GM12878 (cell line): Measurements from ENCODE around the gene CHAF1A. TPM values are rescaled to one million over a fixed set of nuclear protein-coding genes. Genes with fewer than 3 reads are reported as not detected.
A peak's percentile ranks its signal among the peaks of the same experiment; 100 is the strongest.

Experiments used
- ATAC-seq: fragments of 200-7000 bp; cut with Tn5 transposase; 3 replicates; pipeline ENCODE4 v1.9.1; 2020; ENCODE audit warnings: mild to moderate bottlenecking, moderate library complexity
- BruUV-seq: library from RNA; stranded (reverse); fragments of 400-500 nt; replicated peaks from 2 replicates; lab custom pipeline; 2021; lab: Mats Ljungman, UMichigan
- CTCF ChIA-PET: fragments of 300-600 bp; sonication (Branson Sonifier 250); formaldehyde crosslinking; extraction: SDS; loops from one replicate; lab custom pipeline; 2021; ENCODE audit warnings: inconsistent platforms; lab: Yijun Ruan, JAX
- POLR2A ChIA-PET: fragments of 350-600 bp; formaldehyde crosslinking; extraction: SDS; loops from one replicate; lab custom pipeline; 2021; ENCODE audit warnings: inconsistent platforms; lab: Charles Lee
- RAD21 ChIA-PET: fragments of 300-600 bp; sonication (Branson Sonifier 250); formaldehyde crosslinking; loops from one replicate; lab custom pipeline; 2023; ENCODE audit warnings: antibody characterized with exemption; ENCODE audit not compliant: unreplicated experiment; lab: Charles Lee
- SMC1A ChIA-PET: fragments of 300-600 bp; sonication (Branson Sonifier 250); formaldehyde crosslinking; loops from one replicate; lab custom pipeline; 2023; ENCODE audit not compliant: unreplicated experiment, uncharacterized antibody; lab: Charles Lee
- DNase-seq: peaks from one replicate; pipeline ENCODE4 v3.0.0-alpha.2; 2011; ENCODE audit warnings: low read depth, low spot score
- FAIRE-seq: peaks from 3 replicates; lab custom pipeline; 2011; peaks lifted over from hg19 to GRCh38; lab: Jason Lieb, UNC
- H2AFZ ChIP-seq: 2 replicates; pipeline ENCODE4 v1.6.0; 2011; ENCODE audit warnings: low read depth, low read length, control low read depth; ENCODE audit not compliant: control insufficient read depth
- H3K27ac ChIP-seq: 2 replicates; pipeline ENCODE4 v1.5.1; 2011; ENCODE audit warnings: control low read depth; ENCODE audit not compliant: control insufficient read depth, insufficient read depth
- H3K27me3 ChIP-seq, 2 experiments: replicated peaks in 1 of 2; 2 replicates each; pipeline versions ENCODE4 v1.6.0 to v1.6.1; 2011; ENCODE audit warnings: low read length in 1 of 2; ENCODE audit not compliant: control insufficient read depth in 2 of 2, insufficient read depth in 2 of 2
- H3K36me3 ChIP-seq, 2 experiments: 2 replicates each; pipeline ENCODE4 v1.5.1; 2011; ENCODE audit warnings: low read length in 1 of 2; ENCODE audit not compliant: control insufficient read depth in 2 of 2, insufficient read depth in 2 of 2
- H3K4me1 ChIP-seq: 2 replicates; pipeline ENCODE4 v1.6.1; 2011; ENCODE audit warnings: mild to moderate bottlenecking, low read length, moderate library complexity, mixed read lengths; ENCODE audit not compliant: control insufficient read depth, insufficient read depth
- H3K4me2 ChIP-seq: 2 replicates; pipeline ENCODE4 v1.6.0; 2011; ENCODE audit warnings: control low read depth; ENCODE audit not compliant: control insufficient read depth, insufficient read depth
- H3K4me3 ChIP-seq: fragments of 200-600 bp; sonication (generic); 2 replicates; pipeline ENCODE4 v1.5.1; 2016
- H3K79me2 ChIP-seq: 2 replicates; pipeline ENCODE4 v1.6.0; 2011; ENCODE audit warnings: low read length; ENCODE audit not compliant: control insufficient read depth, insufficient read depth
- H3K9ac ChIP-seq: 2 replicates; pipeline ENCODE4 v1.8.0; 2011; ENCODE audit warnings: low read length, control low read depth, mixed read lengths; ENCODE audit not compliant: control insufficient read depth, insufficient read depth
- H3K9me3 ChIP-seq: replicated peaks from 3 replicates; pipeline ENCODE4 v1.5.1; 2011; ENCODE audit warnings: mild to moderate bottlenecking, low read length; ENCODE audit not compliant: control insufficient read depth, insufficient read depth
- H4K20me1 ChIP-seq: 2 replicates; pipeline ENCODE4 v1.6.0; 2011; ENCODE audit not compliant: control insufficient read depth, insufficient read depth
- DPF2 ChIP-seq: fragments of 450-650 bp; IDR thresholded peaks from 2 replicates; pipeline ENCODE4 v1.6.1; 2017; ENCODE audit warnings: mild to moderate bottlenecking
- FOXK2 ChIP-seq: fragments of 450-650 bp; IDR thresholded peaks from 2 replicates; pipeline ENCODE4 v1.6.1; 2017; ENCODE audit warnings: mild to moderate bottlenecking, moderate library complexity
- FOXM1 ChIP-seq: IDR thresholded peaks from 2 replicates; pipeline ENCODE4 v1.6.1; 2012; ENCODE audit warnings: low read depth, mild to moderate bottlenecking, inconsistent platforms, low read length, moderate library complexity
- HDAC2 ChIP-seq: fragments of 200-600 bp; sonication (generic); IDR thresholded peaks from 2 replicates; pipeline ENCODE4 v1.6.1; 2017
- IKZF1 ChIP-seq: fragments of 450-650 bp; conservative IDR thresholded peaks from 2 replicates; pipeline ENCODE4 v1.6.1; 2017; ENCODE audit warnings: antibody characterized with exemption, mild to moderate bottlenecking
- PAX8 ChIP-seq: fragments of 450-650 bp; IDR thresholded peaks from 2 replicates; pipeline ENCODE4 v1.6.1; 2017; ENCODE audit warnings: mild to moderate bottlenecking, moderate library complexity
- POLR2A ChIP-seq: IDR thresholded peaks from 2 replicates; pipeline ENCODE4 v1.6.1; 2011; ENCODE audit warnings: low read depth, mild to moderate bottlenecking, low read length
- SMAD1 ChIP-seq: fragments of 450-650 bp; IDR thresholded peaks from 2 replicates; pipeline ENCODE4 v1.6.1; 2018; ENCODE audit warnings: mild to moderate bottlenecking, low read depth; ENCODE audit not compliant: partially characterized antibody
- SREBF2 ChIP-seq: IDR thresholded peaks from 2 replicates; pipeline ENCODE4 v1.6.1; 2012; ENCODE audit warnings: mild to moderate bottlenecking, low read length
- TBL1XR1 ChIP-seq: IDR thresholded peaks from 2 replicates; pipeline ENCODE4 v1.6.1; 2012; ENCODE audit warnings: low read depth, low read length, improper control_type of control experiment
- ZNF274 ChIP-seq: IDR thresholded peaks from one replicate; pipeline ENCODE4 v1.8.0; 2011; ENCODE audit not compliant: insufficient read length, insufficient read depth
- ZNF592 ChIP-seq: fragments of 450-650 bp; IDR thresholded peaks from 2 replicates; pipeline ENCODE4 v1.6.1; 2017; ENCODE audit warnings: mild to moderate bottlenecking, moderate library complexity
- WGBS: methylation state at CpG from one replicate; pipeline ENCODE4 v1.1.6; 2016; ENCODE audit warnings: low lambda C conversion rate; ENCODE audit not compliant: insufficient replicate concordance, insufficient coverage; ENCODE audit errors: missing lambda C conversion rate; 5-methylcytosine and 5-hydroxymethylcytosine counted together
- in situ Hi-C: fragments of 300-500 bp; cut with MboI; formaldehyde crosslinking; loops from 9 replicates; pipeline ENCODE4 v1.14.3; 2018; ENCODE audit warnings: mixed read lengths
- intact Hi-C: fragments of 100-400 bp; cut with micrococcal nuclease; formaldehyde crosslinking; loops from one replicate; pipeline ENCODE4 v1.14.2; 2022; ENCODE audit not compliant: unreplicated experiment
- polyA plus RNA-seq, 11 experiments: library from polyadenylated mRNA; depleted of rRNA in 4 of 11; unstranded in 6 of 11; stranded (reverse) in 5 of 11; fragments of >200 nt; fragmentation: Nextera tagmentation in 4 of 11; fragmentation: Illumina TruSeq in 1 of 11; extraction: Ambion mirVana in 4 of 11; extraction: Trizol in 1 of 11; gene quantifications; 1 replicate in 1 of 11; 2 replicates in 10 of 11; pipeline versions ENCODE4 v1.2.1 to v1.2.3, GENCODE V29; 2011 to 2016; ENCODE audit warnings: inconsistent platforms in 2 of 11, missing spikeins in 2 of 11, low read depth in 1 of 11
- total RNA-seq, 4 experiments: library from RNA; depleted of rRNA in 3 of 4; stranded (reverse); fragments of >200 nt in 3 of 4; fragmentation: Illumina TruSeq in 1 of 4; extraction: Trizol in 1 of 4; gene quantifications; 2 replicates each; pipeline versions ENCODE4 v1.2.1 to v1.2.3, GENCODE V29; 2013 to 2021

Gene CHAF1A
- total and polyA plus RNA-seq, 10 of the 15 experiments (the other 5 are each of a cell fraction or from before 2014, with no cell fraction given): 1.3 to 69.1 (median 34.2) TPM

GRCh38 chr19:4473011-4473762 is 70.7 kb downstream of the CHAF1A start:
- BruUV-seq: no TSS peak
- FAIRE-seq (no peak), ATAC-seq (no peak), DNase-seq (no peak)
- Histone ChIP-seq H3K27me3 (no peaks in the 10 kb centered on the region), H4K20me1 (no peaks in the 10 kb centered on the region), H3K27ac (peak overlapping the region; percentile 58), H3K9me3 (no peaks in the 10 kb centered on the region), H3K4me1 (peaks cover 7% of the 10 kb centered on the region), H3K4me3 (peak overlapping the region; percentile 99), H3K4me2 (peak overlapping the region; percentile 93), H3K9ac (peak overlapping the region; percentile 84), H2AFZ (no peak overlapping the region), H3K36me3 (peaks cover 2 to 8% of the 10 kb centered on the region in 2 experiments; a peak in 2 of 4 replicates), H3K79me2 (peaks cover 26% of the 10 kb centered on the region)
- intact Hi-C loops: loop anchor here (5.0 kb wide), 1 partner anchor 249 kb away; the partner anchor contains the start of gene DPP9
- SMC1A ChIA-PET: no interaction called here
- TF ChIP-seq DPF2: no peak
- TF ChIP-seq POLR2A: 0 out of 2 replicates have a peak, but pooled peaks have one; percentile 2
- WGBS: 52% methylated on average over 20 of the region's 25 CpGs
- RAD21 ChIA-PET: no interaction called here
- in situ Hi-C loops: no loop called here
- POLR2A ChIA-PET: no interaction called here
- CTCF ChIA-PET: no interaction called here

- no peaks in the 10 kb centered on the region for H3K27me3 ChIP-seq
- POLR2A ChIA-PET: interaction anchor here (0.5 to 1.0 kb wide), 4 partner anchors 14 to 129 kb away, joined by 3 to 6 read pairs (median 4); no protein-coding TSS in a partner anchor
- no peaks in the 10 kb centered on the region for H4K20me1 ChIP-seq
- in situ Hi-C loops: no loop called here
- no peaks in the 10 kb centered on the region for H3K9me3 ChIP-seq
- H3K27ac ChIP-seq: no peak overlapping the region
- no peak for ATAC-seq
- H3K9ac ChIP-seq: peak overlapping the region; percentile 59
- peak overlapping the region; percentile 99 for H3K4me3 ChIP-seq
- FAIRE-seq: no peak
- SMC1A ChIA-PET: interaction anchor here (0.6 kb wide), 1 partner anchor 12 kb away, joined by 3 read pairs; no protein-coding TSS in a partner anchor
- H3K36me3 ChIP-seq: peaks cover 2 to 9% of the 10 kb centered on the region in 2 experiments; a peak in 3 of 4 replicates
- peaks cover 26% of the 10 kb centered on the region for H3K79me2 ChIP-seq
- H3K4me1 ChIP-seq: peaks cover 7% of the 10 kb centered on the region
- CTCF ChIA-PET: interaction anchor here (0.6 to 1.5 kb wide), 4 partner anchors 10 to 1745 kb away, joined by 3 to 4 read pairs (median 4); no protein-coding TSS in a partner anchor
- RAD21 ChIA-PET: no interaction called here
- intact Hi-C loops: loop anchor here (5.0 kb wide), 1 partner anchor 248 kb away; the partner anchor contains the start of gene DPP9
- no peak for DNase-seq
- 26% methylated on average over 21 of the region's 23 CpGs for WGBS
- peak overlapping the region; percentile 93 for H3K4me2 ChIP-seq
- BruUV-seq: no TSS peak
- peak overlapping the region; percentile 80 for H2AFZ ChIP-seq
- TF ChIP-seq SREBF2 (no peak), FOXK2 (no peak), IKZF1 (no peak; the same call in 1 of the 2 replicates), PAX8 (no peak), FOXM1 (no peak), ZNF592 (no peak), TBL1XR1 (no peak), ZNF274 (no peak), SMAD1 (no peak), HDAC2 (no peak), POLR2A (no peak)
These were observed 71.5 kb downstream of the CHAF1A start for GRCh38 chr19:4473763-4474513.
